HG03103 (cell line): Measurements from ENCODE around the gene RASAL1.

Source experiments
- ATAC-seq: cut with Tn5 transposase; IDR thresholded peaks from one replicate; pipeline ENCODE4 v1.9.1; 2021; ENCODE audit warnings: low read depth; ENCODE audit not compliant: unreplicated experiment

The RASAL1 gene

GRCh38 chr12:113062502-113063395 is 72.8 kb downstream of the RASAL1 start:
- no peak for ATAC-seq

DNA sequence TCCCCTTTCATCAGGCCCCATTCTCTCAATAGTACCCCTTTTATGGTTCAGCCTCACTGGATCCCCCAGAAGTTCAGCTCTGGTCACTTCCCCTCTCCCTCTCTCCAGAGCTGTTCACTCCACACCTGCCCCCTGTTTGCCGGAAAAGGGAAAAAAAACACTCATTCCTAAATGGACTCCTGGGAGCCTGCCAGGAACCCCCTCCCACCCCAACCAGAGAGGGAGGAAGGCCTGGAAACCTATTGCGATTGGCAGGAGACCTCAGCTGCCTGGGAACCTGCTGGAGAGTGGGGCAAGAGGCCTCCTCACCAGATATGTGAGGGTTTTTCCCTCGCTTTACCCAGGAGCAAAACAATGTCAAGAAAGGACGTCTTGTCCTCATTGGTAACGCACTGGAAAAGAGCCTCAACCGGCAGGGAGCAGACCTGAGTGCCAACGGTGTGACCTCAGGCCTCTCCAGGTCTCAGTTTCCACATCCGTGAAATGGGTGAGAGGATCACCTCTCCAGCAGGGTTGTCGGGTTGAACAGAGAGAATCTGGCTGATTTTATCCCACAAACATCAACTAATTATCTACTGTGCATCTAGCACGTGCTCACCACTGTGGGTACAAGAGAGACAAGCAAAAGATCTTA is 74.4 kb downstream of the RASAL1 start:
- no peak for ATAC-seq

GRCh38 chr12:113060336-113060960 is 75.1 kb downstream of the RASAL1 start:
- ATAC-seq = no peak

DNA sequence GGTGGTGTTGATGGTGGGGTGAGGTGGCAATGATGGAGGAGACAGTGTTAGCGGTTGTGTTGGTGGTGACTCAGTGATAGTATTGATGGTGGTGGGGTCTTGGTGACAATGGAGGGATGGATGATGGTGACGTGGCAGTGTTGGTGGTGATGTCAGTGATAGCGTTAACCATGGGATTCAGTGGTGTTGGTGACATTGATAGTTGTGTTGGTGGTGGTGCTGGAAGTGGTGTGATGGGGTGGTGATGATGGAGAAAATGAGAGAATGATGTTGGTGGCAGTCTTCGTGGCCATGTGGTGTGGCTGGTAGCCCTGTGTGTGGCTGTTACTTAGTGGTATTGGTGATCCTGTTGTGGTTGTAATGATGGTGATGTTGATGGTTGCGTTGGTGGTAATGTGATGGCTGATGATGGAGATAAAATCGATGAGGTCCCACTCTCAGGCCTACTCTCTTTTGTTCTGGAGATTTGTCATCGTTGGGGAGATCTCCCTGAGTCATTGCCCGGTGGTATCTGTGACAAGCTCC is 76.4 kb downstream of the RASAL1 start:
- ATAC-seq = no peak

GRCh38 chr12:113058553-113058952 is 77.0 kb downstream of the RASAL1 start:
- no peak for ATAC-seq

DNA sequence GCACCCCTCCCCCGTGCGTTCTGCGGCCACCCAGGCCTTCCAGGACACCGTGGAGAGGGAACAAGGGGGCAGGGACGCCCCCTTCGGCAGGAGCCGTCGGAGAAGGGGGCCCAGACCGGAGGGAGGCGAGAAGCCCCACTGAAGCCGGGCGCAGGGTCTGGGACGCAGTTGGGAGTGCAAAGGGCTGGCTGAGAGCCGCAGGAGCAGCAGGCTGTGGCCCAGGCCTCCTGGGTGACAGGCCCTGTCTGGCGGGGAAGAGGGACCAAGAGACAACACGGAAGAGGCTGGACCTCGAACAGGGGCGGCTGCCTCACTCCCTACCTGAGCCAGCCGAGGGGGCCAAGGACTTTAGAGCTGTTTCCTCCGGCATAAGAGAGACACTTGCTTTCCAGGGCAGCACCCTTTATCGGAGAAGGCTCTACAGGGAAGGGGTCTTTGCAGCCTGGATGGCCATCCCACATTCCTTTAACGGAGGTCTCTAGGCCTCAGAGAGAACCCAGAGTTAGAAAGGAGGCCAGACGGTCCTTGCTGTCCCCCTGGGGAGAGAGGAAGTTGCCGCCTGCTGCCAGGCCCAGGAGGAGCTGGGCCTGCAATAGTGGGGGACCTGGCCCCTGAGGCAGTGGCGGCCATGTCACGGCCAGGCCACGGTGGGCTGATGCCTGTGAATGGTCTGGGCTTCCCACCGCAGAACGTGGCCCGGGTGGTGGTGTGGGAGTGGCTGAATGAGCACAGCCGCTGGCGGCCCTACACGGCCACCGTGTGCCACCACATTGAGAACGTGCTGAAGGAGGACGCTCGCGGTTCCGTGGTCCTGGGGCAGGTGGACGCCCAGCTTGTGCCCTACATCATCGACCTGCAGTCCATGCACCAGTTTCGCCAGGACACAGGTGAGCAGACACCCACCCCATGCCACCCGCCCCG is 77.7 kb downstream of the RASAL1 start:
- no peak for ATAC-seq

DNA sequence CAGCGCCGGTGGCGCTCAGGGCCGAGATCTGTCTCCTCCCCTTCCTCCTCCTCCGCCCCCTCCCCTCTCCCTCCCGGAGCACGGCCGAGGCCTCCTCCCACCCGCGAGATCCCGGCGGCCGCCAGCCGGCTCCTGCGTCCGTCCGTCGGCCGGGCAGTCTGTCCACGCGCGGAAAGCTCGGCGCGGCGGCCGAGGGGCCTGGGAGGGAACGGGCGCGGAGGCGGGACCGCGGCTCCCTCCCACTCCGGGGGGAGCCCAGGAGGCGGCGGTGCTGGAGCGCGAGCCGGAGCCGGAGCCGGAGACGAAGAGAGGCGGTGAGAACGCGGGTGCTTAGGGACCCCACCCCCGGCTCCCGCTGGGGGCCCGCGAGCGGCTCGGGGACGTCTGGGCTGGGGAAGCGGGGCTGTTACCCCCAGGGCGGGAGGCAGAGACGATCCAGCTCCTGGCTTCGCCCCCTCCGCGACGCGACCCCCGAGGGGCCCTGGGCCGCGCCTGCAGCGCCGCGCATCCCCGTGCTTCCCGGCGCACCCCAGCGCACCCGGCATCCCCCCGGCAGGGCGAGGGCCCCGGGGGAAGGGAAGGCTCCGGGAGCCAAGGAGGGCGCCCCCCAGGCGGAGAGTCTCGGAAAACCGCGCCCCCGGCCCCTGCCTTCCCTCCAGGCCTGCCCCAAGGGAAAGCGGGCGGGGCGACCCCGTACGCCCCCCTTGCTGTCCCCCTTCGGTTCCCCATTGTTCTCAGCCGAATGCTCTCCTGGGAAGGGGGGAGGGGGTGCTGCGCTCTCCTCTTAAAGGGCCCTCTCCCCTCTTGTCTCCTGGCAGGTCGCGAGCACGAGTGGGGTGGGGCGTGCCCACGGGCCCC is 78.7 kb downstream of the RASAL1 start, which contains the start of gene DTX1:
Gene DTX1 (plus strand): TSS at position 100 of the 858 bp plus-strand sequence. CDS start 1,463 bp downstream, outside the sequence.
- ATAC-seq = no peak

GRCh38 chr12:113056381-113056630 is 79.3 kb downstream of the RASAL1 start:
- ATAC-seq = no peak

DNA sequence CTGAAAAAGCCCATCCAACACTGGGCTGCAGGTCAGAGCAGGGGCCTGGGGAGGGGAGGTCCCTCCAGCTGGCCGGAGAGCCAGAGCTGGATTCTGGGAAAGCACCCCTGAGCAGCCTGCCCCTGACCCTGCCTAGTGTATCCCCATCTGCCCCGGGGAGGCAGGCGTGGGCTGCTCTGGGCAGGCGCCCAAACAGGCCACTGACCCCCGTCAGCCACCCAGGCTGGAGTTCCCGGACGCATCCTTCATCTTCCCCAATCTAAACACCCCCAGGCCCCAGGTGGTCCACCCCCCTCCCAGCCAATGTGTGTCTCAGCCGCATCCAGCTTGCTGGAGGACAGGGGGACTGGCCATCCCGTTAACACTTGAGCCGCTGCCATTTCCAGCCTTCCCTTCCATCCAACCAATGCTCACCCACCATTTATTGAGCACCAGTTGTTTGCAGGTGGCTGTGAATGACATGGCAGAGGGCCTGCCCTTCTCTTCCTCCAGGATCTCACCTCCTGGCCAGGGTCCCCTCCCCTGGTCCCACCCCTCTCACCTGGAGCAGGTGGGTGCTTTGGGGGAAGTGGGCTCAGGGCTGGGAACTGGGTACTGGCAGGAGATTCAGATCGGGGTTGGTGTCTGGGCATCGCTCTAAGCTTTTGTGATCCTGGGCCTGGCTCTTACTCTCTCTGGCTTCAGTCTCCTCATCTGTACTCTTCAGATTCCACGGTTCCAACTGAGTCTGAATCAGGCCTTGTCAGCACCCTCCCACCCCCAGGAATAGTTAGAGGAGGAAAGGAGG is 79.8 kb downstream of the RASAL1 start:
- ATAC-seq = no peak

GRCh38 chr12:113054948-113055486 is 80.5 kb downstream of the RASAL1 start:
- no peak for ATAC-seq

DNA sequence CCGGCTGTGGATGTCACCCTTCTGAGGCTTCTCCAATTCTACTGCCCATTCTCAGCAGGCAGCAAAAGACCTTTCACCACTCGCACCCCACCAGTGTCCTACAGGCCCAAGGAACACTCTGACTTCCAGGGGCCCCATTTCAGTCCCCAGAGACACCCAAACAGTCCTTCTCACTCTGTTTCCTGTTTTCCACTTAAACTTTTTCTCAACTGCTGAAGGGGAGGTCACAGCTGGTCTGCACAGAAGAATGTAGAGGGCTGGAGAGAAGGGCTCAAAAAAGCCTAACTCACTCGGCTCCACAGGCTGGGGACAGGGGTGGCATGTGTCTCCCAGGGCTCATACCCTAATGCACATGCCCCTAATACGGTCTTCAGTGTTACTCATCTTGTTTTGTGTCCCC is 83.2 kb downstream of the RASAL1 start:
- no peak for ATAC-seq

- no peak for ATAC-seq
Observed at GRCh38 chr12:113051759-113052158, 83.8 kb downstream of the RASAL1 start.

GRCh38 chr12:113050795-113051194 is 84.8 kb downstream of the RASAL1 start:
- ATAC-seq = no peak

DNA sequence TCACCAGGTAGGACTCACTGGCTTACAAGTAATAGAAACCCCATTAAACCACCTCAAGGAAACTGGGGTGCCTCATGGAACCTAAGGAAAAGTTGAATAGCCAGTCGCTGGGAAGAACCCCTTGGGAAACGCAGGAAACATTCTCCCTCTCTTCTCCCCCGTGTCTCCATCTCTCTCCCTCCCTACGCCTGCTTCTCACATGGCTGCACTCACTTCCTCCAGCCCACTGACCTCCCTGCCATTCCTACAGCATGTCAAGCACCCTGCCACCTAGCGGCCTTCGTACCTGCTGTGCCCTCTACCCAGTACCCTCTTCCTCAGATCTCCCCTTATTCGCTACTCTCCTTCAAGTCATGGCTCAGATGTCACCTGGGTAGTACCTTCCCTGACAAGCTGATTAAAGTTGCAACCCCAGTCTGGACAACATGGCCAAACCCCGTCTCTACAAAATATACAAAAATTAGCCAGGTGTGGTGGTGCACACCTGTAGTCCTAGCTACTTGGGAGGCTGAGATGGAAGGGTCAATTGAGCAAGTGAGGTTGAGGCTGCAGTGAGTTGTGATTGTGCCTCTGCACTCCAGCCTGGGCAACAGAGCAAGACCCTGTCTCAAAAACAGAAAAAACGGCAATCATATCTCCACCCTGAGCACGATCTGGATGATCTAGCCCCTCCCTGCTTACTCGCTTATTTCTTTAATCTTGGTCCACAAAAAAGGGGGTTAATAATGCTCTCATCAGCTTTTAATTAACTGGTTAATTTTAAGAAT is 85.4 kb downstream of the RASAL1 start:
- no peak for ATAC-seq
